HUES64 (cell line): Measurements from ENCODE around the gene LGR5.
"Not testable (repeated sequence)": the region's sequence is repeated elsewhere in the genome, so short reads cannot be mapped to it uniquely, and the experiment has no call there.

Experiments used
- H3K27ac ChIP-seq: 2 replicates; pipeline ENCODE4 v1.7.0; 2013; ENCODE audit warnings: low read depth, low read length, inconsistent platforms
- H3K27me3 ChIP-seq: 2 replicates; pipeline ENCODE4 v1.6.1; 2013; ENCODE audit warnings: mild to moderate bottlenecking, low read length; ENCODE audit not compliant: insufficient read depth
- H3K36me3 ChIP-seq: 2 replicates; pipeline ENCODE4 v1.6.1; 2013; ENCODE audit warnings: mild to moderate bottlenecking, low read length; ENCODE audit not compliant: insufficient read depth
- H3K4me1 ChIP-seq: 2 replicates; pipeline ENCODE4 v1.6.1; 2013; ENCODE audit warnings: mild to moderate bottlenecking, low read length, moderate library complexity; ENCODE audit not compliant: insufficient read depth
- H3K4me3 ChIP-seq: 2 replicates; pipeline ENCODE4 v1.5.1; 2013; ENCODE audit warnings: mild to moderate bottlenecking, low read length, moderate library complexity
- H3K9ac ChIP-seq: 2 replicates; pipeline ENCODE4 v1.6.1; 2013; ENCODE audit warnings: mild to moderate bottlenecking, low read depth, low read length
- H3K9me3 ChIP-seq: 2 replicates; pipeline ENCODE4 v1.6.1; 2013; ENCODE audit warnings: low read depth, low read length; ENCODE audit not compliant: insufficient read depth
- WGBS: fragments of 150-250, 120-280 bp; methylation state at CpG from one replicate; pipeline ENCODE4 v1.1.7; 2013; ENCODE audit warnings: missing lambda C conversion rate; 5-methylcytosine and 5-hydroxymethylcytosine counted together

The LGR5 gene

GRCh38 chr12:71555191-71555590 lies 115.6 kb downstream of the LGR5 start:
- H3K9me3 ChIP-seq: no peaks in the 10 kb centered on the region
- H3K27ac ChIP-seq: no peak overlapping the region
- no peak overlapping the region for H3K4me3 ChIP-seq
- no peak overlapping the region for H3K9ac ChIP-seq
- WGBS: 93% methylated on average over 1 of the region's 1 CpG
- peaks cover 14% of the 10 kb centered on the region for H3K4me1 ChIP-seq
- H3K27me3 ChIP-seq: no peaks in the 10 kb centered on the region
- H3K36me3 ChIP-seq: no peaks in the 10 kb centered on the region

GRCh38 chr12:71555789-71556188 lies 116.2 kb downstream of the LGR5 start:
- 100% methylated on average over 1 of the region's 1 CpG for WGBS
- not testable (repeated sequence) for H3K36me3 ChIP-seq, H3K27me3 ChIP-seq, H3K27ac ChIP-seq, H3K4me3 ChIP-seq, H3K9ac ChIP-seq, H3K9me3 ChIP-seq
- H3K4me1 ChIP-seq: peaks cover 14% of the 10 kb centered on the region

GRCh38 chr12:71556448-71556847 lies 116.8 kb downstream of the LGR5 start:
- Histone ChIP-seq H3K9me3 (no peaks in the 10 kb centered on the region), H3K9ac (no peak overlapping the region), H3K4me1 (peaks cover 14% of the 10 kb centered on the region), H3K36me3 (no peaks in the 10 kb centered on the region), H3K27me3 (no peaks in the 10 kb centered on the region), H3K27ac (peak overlapping the region; percentile 26; the same call in 1 of the 2 replicates), H3K4me3 (no peak overlapping the region)

GRCh38 chr12:71556875-71557274 lies 117.3 kb downstream of the LGR5 start:
- Histone ChIP-seq H3K9me3 (no peaks in the 10 kb centered on the region), H3K4me3 (no peak overlapping the region), H3K36me3 (no peaks in the 10 kb centered on the region), H3K9ac (no peak overlapping the region), H3K27me3 (no peaks in the 10 kb centered on the region), H3K4me1 (peaks cover 14% of the 10 kb centered on the region), H3K27ac (peak overlapping the region; percentile 26; the same call in 1 of the 2 replicates)
- 31% methylated on average over 4 of the region's 4 CpGs for WGBS

- Histone ChIP-seq H3K27me3 (no peaks in the 10 kb centered on the region), H3K4me1 (peaks cover 14% of the 10 kb centered on the region), H3K27ac (no peak overlapping the region), H3K9me3 (no peaks in the 10 kb centered on the region), H3K4me3 (no peak overlapping the region), H3K36me3 (no peaks in the 10 kb centered on the region), H3K9ac (no peak overlapping the region)
- 96% methylated on average over 3 of the region's 3 CpGs for WGBS
Observed at GRCh38 chr12:71558445-71558844, 118.8 kb downstream of the LGR5 start.

- H3K4me1 ChIP-seq: no peaks in the 10 kb centered on the region; the same call in 1 of the 2 replicates
- H3K36me3 ChIP-seq: no peaks in the 10 kb centered on the region
- no peak overlapping the region for H3K27ac ChIP-seq
- no peak overlapping the region for H3K4me3 ChIP-seq
- WGBS: 83% methylated on average over 9 of the region's 11 CpGs
- no peaks in the 10 kb centered on the region for H3K9me3 ChIP-seq
- no peak overlapping the region for H3K9ac ChIP-seq
- H3K27me3 ChIP-seq: no peaks in the 10 kb centered on the region
Observed at GRCh38 chr12:71562676-71563595, 123.3 kb downstream of the LGR5 start.

GRCh38 chr12:71565535-71565934 lies 125.9 kb downstream of the LGR5 start:
- WGBS: no CpG with 5 or more reads among the region's 1 CpG
- no peaks in the 10 kb centered on the region for H3K36me3 ChIP-seq
- no peak overlapping the region for H3K9ac ChIP-seq
- no peak overlapping the region for H3K27ac ChIP-seq
- no peak overlapping the region for H3K4me3 ChIP-seq
- H3K4me1 ChIP-seq: no peaks in the 10 kb centered on the region
- H3K9me3 ChIP-seq: no peaks in the 10 kb centered on the region
- no peaks in the 10 kb centered on the region for H3K27me3 ChIP-seq

GRCh38 chr12:71566655-71567054 lies 127.1 kb downstream of the LGR5 start:
- Histone ChIP-seq H3K4me1 (no peaks in the 10 kb centered on the region), H3K27me3 (no peaks in the 10 kb centered on the region), H3K9me3 (no peaks in the 10 kb centered on the region), H3K4me3 (no peak overlapping the region), H3K9ac (no peak overlapping the region), H3K36me3 (no peaks in the 10 kb centered on the region), H3K27ac (no peak overlapping the region)
- 75% methylated on average over 2 of the region's 2 CpGs for WGBS

GRCh38 chr12:71567537-71567936 lies 127.9 kb downstream of the LGR5 start:
- Histone ChIP-seq H3K27ac (no peak overlapping the region), H3K36me3 (no peaks in the 10 kb centered on the region), H3K4me3 (no peak overlapping the region), H3K9ac (no peak overlapping the region), H3K4me1 (no peaks in the 10 kb centered on the region), H3K9me3 (no peaks in the 10 kb centered on the region), H3K27me3 (no peaks in the 10 kb centered on the region)
- WGBS: 85% methylated on average over 3 of the region's 3 CpGs

GRCh38 chr12:71569885-71570284 lies 130.3 kb downstream of the LGR5 start:
- not testable (repeated sequence) for H3K27me3 ChIP-seq, H3K9ac ChIP-seq, H3K4me3 ChIP-seq, H3K27ac ChIP-seq, H3K36me3 ChIP-seq, H3K4me1 ChIP-seq, H3K9me3 ChIP-seq
- WGBS: 88% methylated on average over 4 of the region's 6 CpGs

GRCh38 chr12:71576496-71576895 lies 136.9 kb downstream of the LGR5 start:
- H3K4me3 ChIP-seq: no peak overlapping the region
- 89% methylated on average over 3 of the region's 3 CpGs for WGBS
- no peaks in the 10 kb centered on the region for H3K9me3 ChIP-seq
- H3K36me3 ChIP-seq: no peaks in the 10 kb centered on the region
- no peak overlapping the region for H3K9ac ChIP-seq
- H3K4me1 ChIP-seq: no peaks in the 10 kb centered on the region
- no peak overlapping the region for H3K27ac ChIP-seq
- no peaks in the 10 kb centered on the region for H3K27me3 ChIP-seq
